SK-N-SH treated with all-trans-retinoic acid at 6 μM for 48 hours (cell line): ENCODE data around the gene ROBO1.

Source experiments
- BACH2 ChIP-seq: fragments of 250-450 bp; sonication (Bioruptor Pico); IDR thresholded peaks from 2 replicates; pipeline ENCODE4 v1.9.0; 2021; ENCODE audit warnings: mild to moderate bottlenecking, borderline replicate concordance
- CREB5 ChIP-seq: fragments of 250-450 bp; sonication (Bioruptor Pico); IDR thresholded peaks from 2 replicates; pipeline ENCODE4 v1.5.1; 2020; ENCODE audit warnings: low read depth, mild to moderate bottlenecking, moderate library complexity
- CSDC2 ChIP-seq: fragments of 250-450 bp; sonication (Bioruptor Pico); IDR thresholded peaks from 2 replicates; pipeline ENCODE4 v1.5.0; 2020; ENCODE audit warnings: mild to moderate bottlenecking, moderate library complexity
- CSRNP3 ChIP-seq: fragments of 250-450 bp; sonication (Bioruptor Pico); IDR thresholded peaks from 2 replicates; pipeline ENCODE4 v1.5.1; 2021; ENCODE audit warnings: mild to moderate bottlenecking, moderate library complexity
- PATZ1 ChIP-seq: fragments of 250-450 bp; sonication (Bioruptor Pico); IDR thresholded peaks from 2 replicates; pipeline ENCODE4 v1.8.0; 2020; ENCODE audit warnings: mild to moderate bottlenecking, moderate library complexity, borderline replicate concordance
- RARB ChIP-seq: fragments of 250-450 bp; sonication (Bioruptor Pico); IDR thresholded peaks from 2 replicates; pipeline ENCODE4 v1.8.0; 2021; ENCODE audit warnings: mild to moderate bottlenecking, moderate library complexity
- TSHZ2 ChIP-seq: fragments of 250-450 bp; sonication (Bioruptor Pico); IDR thresholded peaks from 2 replicates; pipeline ENCODE4 v1.5.0; 2020; ENCODE audit warnings: mild to moderate bottlenecking, moderate library complexity
- ZC3H10 ChIP-seq: fragments of 250-450 bp; sonication (Bioruptor Pico); IDR thresholded peaks from 2 replicates; pipeline ENCODE4 v1.5.1; 2021; ENCODE audit warnings: mild to moderate bottlenecking, moderate library complexity
- ZFP30 ChIP-seq: fragments of 450-650 bp; formaldehyde crosslinking; IDR thresholded peaks from 2 replicates; pipeline ENCODE4 v1.5.0; 2022; ENCODE audit warnings: mild to moderate bottlenecking, moderate library complexity
- ZNF70 ChIP-seq: fragments of 450-650 bp; formaldehyde crosslinking; IDR thresholded peaks from 2 replicates; pipeline ENCODE4 v1.5.0; 2020; ENCODE audit warnings: mild to moderate bottlenecking, moderate library complexity

- TF ChIP-seq ZFP30 (CRISPR knock-in tag) (no peak), BACH2 (CRISPR knock-in tag) (no peak), CSDC2 (no peak), ZC3H10 (CRISPR knock-in tag) (no peak), PATZ1 (CRISPR knock-in tag) (no peak), RARB (CRISPR knock-in tag) (no peak), CSRNP3 (CRISPR knock-in tag) (no peak), CREB5 (CRISPR knock-in tag) (no peak), ZNF70 (CRISPR knock-in tag) (no peak), TSHZ2 (CRISPR knock-in tag) (no peak)
Observed at GRCh38 chr3:78827618-78828017, 940.2 kb downstream of the ROBO1 start.
